ENCODE results near the gene PLEKHD1.

GRCh38 chr14:69543341-69544115, 59.0 kb downstream of the PLEKHD1 start:
- TF ChIP-seq CTCF (IDR thresholded peaks at IDR 0.05 in 4 of 5, conservative IDR thresholded peaks at IDR 0.05 in 1 of 5) (no peak), POLR2A (IDR thresholded peaks at IDR 0.05) (no peak)

Measured in gastrocnemius medialis (tissue), 4 donors.